Measurements from ENCODE around the gene L3MBTL2. TPM values are rescaled to one million over a fixed set of nuclear protein-coding genes. Genes with fewer than 3 reads are reported as not detected.

L3MBTL2 gene
- total and polyA plus RNA-seq, 2 of the 13 experiments (the other 11 are each of a cell fraction or from before 2014, with no cell fraction given) = 13.8 to 33.7 TPM

- H3K4me2 ChIP-seq (ENCODE audit: low read depth, low read length) = no peak overlapping the region
- no peaks in the 10 kb centered on the region for H3K36me3 ChIP-seq (replicated peaks in 1 of 2; ENCODE audit: control insufficient read depth in 1 of 2, insufficient read depth in 2 of 2, low read length in 2 of 2)
- H4K20me1 ChIP-seq (ENCODE audit: insufficient read depth, low read length) = no peaks in the 10 kb centered on the region
- H3K4me3 ChIP-seq (replicated peaks in 1 of 3; ENCODE audit: insufficient read depth in 1 of 3, low read depth in 2 of 3, low read length in 3 of 3) = no peak overlapping the region
- H3K27ac ChIP-seq (ENCODE audit: extremely low read length, insufficient read depth, low read length) = no peak overlapping the region
- ChIA-PET POLR2A (no interaction called here), CTCF (ENCODE audit: low intra/inter-chr PET ratio, low total read pairs) (no interaction called here)
- ATAC-seq (no peak), DNase-seq (ENCODE audit: low spot score) (no peak), FAIRE-seq (no peak)
- H3K27me3 ChIP-seq (ENCODE audit: control insufficient read depth in 1 of 2, insufficient read depth in 2 of 2, low read length in 2 of 2) = peaks cover 0 to 2% of the 10 kb centered on the region in 2 experiments; a peak in 2 of 5 replicates
- intact Hi-C loops (cut with micrococcal nuclease; ENCODE audit: unreplicated experiment) (no loop called here), in situ Hi-C loops (cut with HindIII; ENCODE audit: extremely low pct_ligation_motif_present, low pct_unique_long_range_greater_than_20kb) (no loop called here)
- H3K9ac ChIP-seq (ENCODE audit: insufficient read depth, low read depth, low read length) = no peak overlapping the region
- H3K9me3 ChIP-seq (ENCODE audit: low read length) = no peaks in the 10 kb centered on the region
- no peak overlapping the region for H2AFZ ChIP-seq (ENCODE audit: low read length)
- no TSS peak for BruUV-seq (replicated peaks)
- 51% methylated on average over 9 of the region's 10 CpGs for WGBS (ENCODE audit: low lambda C conversion rate)
- H3K79me2 ChIP-seq (ENCODE audit: insufficient read depth, low read length) = peaks cover 10% of the 10 kb centered on the region
- H3K4me1 ChIP-seq (ENCODE audit: insufficient read depth, low read length) = peaks cover 53% of the 10 kb centered on the region
- TF ChIP-seq ZNF572 (CRISPR knock-in tag; IDR thresholded peaks at IDR 0.05) = no peak
- TF ChIP-seq KDM1A (CRISPR knock-in tag; IDR thresholded peaks at IDR 0.05) = no peak
- no peak for TF ChIP-seq ZSCAN31 (CRISPR knock-in tag; IDR thresholded peaks at IDR 0.05; ENCODE audit: low read depth)
- no peak for TF ChIP-seq RNF219 (CRISPR knock-in tag; IDR thresholded peaks at IDR 0.05)
- no peak for TF ChIP-seq MAZ (IDR thresholded peaks at IDR 0.05; ENCODE audit: borderline replicate concordance, low read depth, low read length)
- TF ChIP-seq MAZ (CRISPR knock-in tag; IDR thresholded peaks at IDR 0.05; ENCODE audit: low read depth) = no peak
- TF ChIP-seq ZNF562 (CRISPR knock-in tag; IDR thresholded peaks at IDR 0.05; ENCODE audit: borderline replicate concordance) = no peak
- no peak for TF ChIP-seq SMARCC2 (IDR thresholded peaks at IDR 0.05)
- no peak for TF ChIP-seq GPBP1L1 (CRISPR knock-in tag; IDR thresholded peaks at IDR 0.05)
- TF ChIP-seq PHF8 (CRISPR knock-in tag; IDR thresholded peaks at IDR 0.05) = no peak
- no peak for TF ChIP-seq TEAD2 (CRISPR knock-in tag; IDR thresholded peaks at IDR 0.05)
- TF ChIP-seq ZNF660 (CRISPR knock-in tag; IDR thresholded peaks at IDR 0.05; ENCODE audit: borderline replicate concordance, low read depth) = no peak
- TF ChIP-seq, protein P1, sequence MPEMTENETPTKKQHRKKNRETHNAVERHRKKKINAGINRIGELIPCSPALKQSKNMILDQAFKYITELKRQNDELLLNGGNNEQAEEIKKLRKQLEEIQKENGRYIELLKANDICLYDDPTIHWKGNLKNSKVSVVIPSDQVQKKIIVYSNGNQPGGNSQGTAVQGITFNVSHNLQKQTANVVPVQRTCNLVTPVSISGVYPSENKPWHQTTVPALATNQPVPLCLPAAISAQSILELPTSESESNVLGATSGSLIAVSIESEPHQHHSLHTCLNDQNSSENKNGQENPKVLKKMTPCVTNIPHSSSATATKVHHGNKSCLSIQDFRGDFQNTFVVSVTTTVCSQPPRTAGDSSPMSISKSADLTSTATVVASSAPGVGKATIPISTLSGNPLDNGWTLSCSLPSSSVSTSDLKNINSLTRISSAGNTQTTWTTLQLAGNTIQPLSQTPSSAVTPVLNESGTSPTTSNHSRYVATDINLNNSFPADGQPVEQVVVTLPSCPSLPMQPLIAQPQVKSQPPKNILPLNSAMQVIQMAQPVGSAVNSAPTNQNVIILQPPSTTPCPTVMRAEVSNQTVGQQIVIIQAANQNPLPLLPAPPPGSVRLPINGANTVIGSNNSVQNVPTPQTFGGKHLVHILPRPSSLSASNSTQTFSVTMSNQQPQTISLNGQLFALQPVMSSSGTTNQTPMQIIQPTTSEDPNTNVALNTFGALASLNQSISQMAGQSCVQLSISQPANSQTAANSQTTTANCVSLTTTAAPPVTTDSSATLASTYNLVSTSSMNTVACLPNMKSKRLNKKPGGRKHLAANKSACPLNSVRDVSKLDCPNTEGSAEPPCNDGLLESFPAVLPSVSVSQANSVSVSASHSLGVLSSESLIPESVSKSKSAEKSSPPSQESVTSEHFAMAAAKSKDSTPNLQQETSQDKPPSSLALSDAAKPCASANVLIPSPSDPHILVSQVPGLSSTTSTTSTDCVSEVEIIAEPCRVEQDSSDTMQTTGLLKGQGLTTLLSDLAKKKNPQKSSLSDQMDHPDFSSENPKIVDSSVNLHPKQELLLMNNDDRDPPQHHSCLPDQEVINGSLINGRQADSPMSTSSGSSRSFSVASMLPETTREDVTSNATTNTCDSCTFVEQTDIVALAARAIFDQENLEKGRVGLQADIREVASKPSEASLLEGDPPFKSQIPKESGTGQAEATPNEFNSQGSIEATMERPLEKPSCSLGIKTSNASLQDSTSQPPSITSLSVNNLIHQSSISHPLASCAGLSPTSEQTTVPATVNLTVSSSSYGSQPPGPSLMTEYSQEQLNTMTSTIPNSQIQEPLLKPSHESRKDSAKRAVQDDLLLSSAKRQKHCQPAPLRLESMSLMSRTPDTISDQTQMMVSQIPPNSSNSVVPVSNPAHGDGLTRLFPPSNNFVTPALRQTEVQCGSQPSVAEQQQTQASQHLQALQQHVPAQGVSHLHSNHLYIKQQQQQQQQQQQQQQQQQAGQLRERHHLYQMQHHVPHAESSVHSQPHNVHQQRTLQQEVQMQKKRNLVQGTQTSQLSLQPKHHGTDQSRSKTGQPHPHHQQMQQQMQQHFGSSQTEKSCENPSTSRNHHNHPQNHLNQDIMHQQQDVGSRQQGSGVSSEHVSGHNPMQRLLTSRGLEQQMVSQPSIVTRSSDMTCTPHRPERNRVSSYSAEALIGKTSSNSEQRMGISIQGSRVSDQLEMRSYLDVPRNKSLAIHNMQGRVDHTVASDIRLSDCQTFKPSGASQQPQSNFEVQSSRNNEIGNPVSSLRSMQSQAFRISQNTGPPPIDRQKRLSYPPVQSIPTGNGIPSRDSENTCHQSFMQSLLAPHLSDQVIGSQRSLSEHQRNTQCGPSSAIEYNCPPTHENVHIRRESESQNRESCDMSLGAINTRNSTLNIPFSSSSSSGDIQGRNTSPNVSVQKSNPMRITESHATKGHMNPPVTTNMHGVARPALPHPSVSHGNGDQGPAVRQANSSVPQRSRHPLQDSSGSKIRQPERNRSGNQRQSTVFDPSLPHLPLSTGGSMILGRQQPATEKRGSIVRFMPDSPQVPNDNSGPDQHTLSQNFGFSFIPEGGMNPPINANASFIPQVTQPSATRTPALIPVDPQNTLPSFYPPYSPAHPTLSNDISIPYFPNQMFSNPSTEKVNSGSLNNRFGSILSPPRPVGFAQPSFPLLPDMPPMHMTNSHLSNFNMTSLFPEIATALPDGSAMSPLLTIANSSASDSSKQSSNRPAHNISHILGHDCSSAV (CRISPR knock-in tag; IDR thresholded peaks at IDR 0.05; ENCODE audit: borderline replicate concordance) = no peak
- no peak for TF ChIP-seq ZNF326 (CRISPR knock-in tag; IDR thresholded peaks at IDR 0.05; ENCODE audit: borderline replicate concordance)
Observed at GRCh38 chr22:41201141-41201540, 4.0 kb upstream of the L3MBTL2 start.
